Liver (tissue), 3 donors: Measurements from ENCODE around the gene AURKB.

Experiments used
- ATF3 ChIP-seq: IDR thresholded peaks from 2 replicates; pipeline ENCODE4 v1.6.1; 2016; ENCODE audit warnings: antibody characterized with exemption
- CTCF ChIP-seq: fragments of 150-350 bp; IDR thresholded peaks from 2 replicates; pipeline ENCODE4 v1.5.1; 2017; ENCODE audit warnings: improper control_type of control experiment, low read depth, low read length; ENCODE audit not compliant: missing input control
- EGR1 ChIP-seq, 2 donors: IDR thresholded peaks; 2 replicates each; pipeline ENCODE4 v1.6.1; 2016 to 2018; ENCODE audit warnings: antibody characterized with exemption in 2 of 2, low read depth in 2 of 2
- FOXA1 ChIP-seq: IDR thresholded peaks from 2 replicates; pipeline ENCODE4 v1.6.1; 2016; ENCODE audit warnings: antibody characterized with exemption
- HNF4G ChIP-seq: IDR thresholded peaks from 2 replicates; pipeline ENCODE4 v1.6.1; 2016; ENCODE audit warnings: antibody characterized with exemption
- JUND ChIP-seq, 2 donors: IDR thresholded peaks; 2 replicates each; pipeline ENCODE4 v1.6.1; 2016; ENCODE audit warnings: antibody characterized with exemption in 2 of 2
- MAX ChIP-seq: IDR thresholded peaks from 2 replicates; pipeline ENCODE4 v1.6.1; 2016; ENCODE audit warnings: antibody characterized with exemption
- RAD21 ChIP-seq, 2 donors: IDR thresholded peaks; 2 replicates each; pipeline ENCODE4 v1.6.1; 2016; ENCODE audit warnings: antibody characterized with exemption in 2 of 2, mild to moderate bottlenecking in 2 of 2
- REST ChIP-seq: IDR thresholded peaks from 2 replicates; pipeline ENCODE4 v1.6.1; 2016; ENCODE audit warnings: antibody characterized with exemption, mild to moderate bottlenecking
- RXRA ChIP-seq, 2 donors: IDR thresholded peaks; 2 replicates each; pipeline ENCODE4 v1.6.1; 2017 to 2018; ENCODE audit warnings: antibody characterized with exemption in 2 of 2, mild to moderate bottlenecking in 1 of 2
- SP1 ChIP-seq: IDR thresholded peaks from 2 replicates; pipeline ENCODE4 v1.6.1; 2018; ENCODE audit warnings: antibody characterized with exemption, mild to moderate bottlenecking
- TAF1 ChIP-seq: conservative IDR thresholded peaks from 2 replicates; pipeline ENCODE4 v1.6.1; 2016; ENCODE audit warnings: antibody characterized with exemption, mild to moderate bottlenecking
- YY1 ChIP-seq: IDR thresholded peaks from 2 replicates; pipeline ENCODE4 v1.6.1; 2016; ENCODE audit warnings: antibody characterized with exemption, mild to moderate bottlenecking
- donor health status: healthy.
- donor health status: healthy.

GRCh38 chr17:8248751-8249607 lies 38.6 kb upstream of the AURKB start, which contains the start of gene PFAS:
- TF ChIP-seq RAD21 (IDR thresholded peaks at IDR 0.05) (peak in 1 of 2 donors; percentile 3), CTCF (no peak), SP1 (peak; percentile 85), YY1 (peak; percentile 87), MAX (peak; percentile 96), JUND (IDR thresholded peaks at IDR 0.05) (peak in 1 of 2 donors; percentile 7), REST (peak; percentile 55), FOXA1 (no peak), RXRA (IDR thresholded peaks at IDR 0.05) (peak; percentile 64 to 67), TAF1 (peak; percentile 50), EGR1 (IDR thresholded peaks at IDR 0.05; ENCODE audit: low read depth in 2 of 2) (peak; percentile 26 to 38), HNF4G (no peak), ATF3 (peak; percentile 61)
